Astrocyte of the cerebellum (primary cell): ENCODE results near the gene EVA1A.
"Not testable (repeated sequence)": the region's sequence is repeated elsewhere in the genome, so short reads cannot be mapped to it uniquely, and the experiment has no call there.

Source experiments
- DNase-seq: peaks from one replicate; pipeline ENCODE4 v3.0.0-alpha.2; 2011; ENCODE audit warnings: low read depth
- H3K4me3 ChIP-seq: 2 replicates; pipeline ENCODE4 v1.5.1; 2011; ENCODE audit warnings: mild to moderate bottlenecking, low read depth, low read length, moderate library complexity
- CTCF ChIP-seq: IDR thresholded peaks from 2 replicates; pipeline ENCODE4 v1.5.1; 2012; ENCODE audit warnings: low read length, low read depth, moderate library complexity, mild to moderate bottlenecking; ENCODE audit errors: missing control alignments
- in situ Hi-C: cut with HindIII; loops from 2 replicates; pipeline ENCODE4 v1.10.0; 2017; ENCODE audit warnings: low sequenced_read_pairs

EVA1A gene

GRCh38 chr2:75480971-75481836 lies 79.5 kb downstream of the EVA1A start:
- H3K4me3 ChIP-seq = no peak overlapping the region
- DNase-seq = no peak
- in situ Hi-C loops = no loop called here
- TF ChIP-seq CTCF = peak; percentile 51

GRCh38 chr2:75477696-75478095 lies 83.0 kb downstream of the EVA1A start:
- in situ Hi-C loops, DNase-seq: not testable (repeated sequence)

GRCh38 chr2:75476761-75477160 lies 84.0 kb downstream of the EVA1A start:
- in situ Hi-C loops = no loop called here
- peak; percentile 65 for DNase-seq
- no peak overlapping the region for H3K4me3 ChIP-seq
- TF ChIP-seq CTCF = no peak

More at GRCh38 chr2:75477696-75478095, 83.0 kb downstream of the EVA1A start:
- not testable (repeated sequence) for H3K4me3 ChIP-seq

- TF ChIP-seq CTCF = no peak
- DNase-seq = no peak
- no peak overlapping the region for H3K4me3 ChIP-seq
- in situ Hi-C loops = no loop called here
These were observed 84.8 kb downstream of the EVA1A start for GRCh38 chr2:75475976-75476375.

GRCh38 chr2:75475049-75475448 lies 85.7 kb downstream of the EVA1A start:
- no peak for TF ChIP-seq CTCF
- H3K4me3 ChIP-seq = no peak overlapping the region
- no peak for DNase-seq
- in situ Hi-C loops = no loop called here

- TF ChIP-seq CTCF = no peak
- in situ Hi-C loops = no loop called here
- no peak for DNase-seq
- H3K4me3 ChIP-seq = no peak overlapping the region
These were observed 86.6 kb downstream of the EVA1A start for GRCh38 chr2:75474115-75474514.

GRCh38 chr2:75466708-75467311 lies 93.9 kb downstream of the EVA1A start:
- TF ChIP-seq CTCF = peak; percentile 60
- in situ Hi-C loops = no loop called here
- DNase-seq = peak; percentile 38
- H3K4me3 ChIP-seq = no peak overlapping the region
